Measurements from ENCODE around the gene YPEL4.

YPEL4 gene

DNA sequence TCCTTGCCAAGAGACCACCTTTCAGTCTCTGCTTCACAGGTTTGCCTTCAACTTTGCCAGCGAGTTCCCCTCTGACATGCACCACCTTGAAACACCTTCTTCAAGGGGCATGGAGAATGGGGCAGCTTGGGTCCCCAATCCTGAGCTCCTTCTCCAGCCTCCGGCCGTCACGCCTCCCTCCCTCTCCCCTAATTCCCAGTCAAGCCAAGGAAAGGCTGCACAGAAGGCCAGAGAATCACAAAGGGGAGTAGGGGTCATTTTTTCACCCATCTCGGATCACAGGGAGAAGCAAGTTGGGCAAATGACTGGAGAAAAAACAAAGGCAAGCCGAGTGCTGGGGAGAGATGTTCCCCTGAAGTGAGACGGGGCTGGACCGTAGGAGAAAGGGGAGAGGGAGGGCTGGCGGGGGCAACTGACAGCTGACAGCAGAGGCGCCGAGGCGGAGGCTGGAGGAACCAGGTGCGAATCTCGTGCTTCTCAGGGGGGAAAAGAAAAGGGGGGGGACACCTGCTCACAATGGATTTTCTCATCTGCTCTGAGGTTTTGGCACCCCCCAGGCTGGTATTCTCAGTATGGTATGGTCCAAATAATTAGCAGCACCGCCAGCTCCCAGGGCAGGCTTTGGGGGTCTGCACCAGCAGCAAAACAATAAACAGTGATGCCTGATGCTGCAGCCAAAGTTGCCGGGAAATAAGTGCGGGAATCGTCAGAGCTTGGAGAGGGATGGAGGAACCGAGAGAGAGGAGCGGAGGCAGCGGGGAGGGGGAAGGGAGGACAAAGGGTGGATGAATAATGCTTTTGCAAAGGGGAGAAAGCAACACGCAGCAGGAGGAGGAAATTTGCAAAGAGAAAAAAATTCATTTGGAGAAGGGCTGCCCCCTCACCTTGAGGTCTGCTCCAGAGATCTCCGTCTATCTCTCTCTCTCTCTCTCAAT is 644 bp downstream of the YPEL4 start:
- Histone ChIP-seq H3K4me1 (ENCODE audit: insufficient read depth, low read length) (peaks cover 37% of the 10 kb centered on the region), H3K4me3 (ENCODE audit: low read depth in 1 of 2, low read length in 2 of 2) (peak overlapping the region; percentile 21 to 39), H3K36me3 (ENCODE audit: insufficient read depth, low read length) (no peaks in the 10 kb centered on the region), H3K27ac (ENCODE audit: low read depth, low read length) (no peak overlapping the region), H3K27me3 (ENCODE audit: control insufficient read depth in 1 of 2, insufficient read depth in 2 of 2, low read length in 2 of 2) (peaks cover 49 to 58% of the 10 kb centered on the region in 2 donors), H3K9me3 (ENCODE audit: low read length) (no peaks in the 10 kb centered on the region), H3K9ac (ENCODE audit: low read length) (no peak overlapping the region)

DNA sequence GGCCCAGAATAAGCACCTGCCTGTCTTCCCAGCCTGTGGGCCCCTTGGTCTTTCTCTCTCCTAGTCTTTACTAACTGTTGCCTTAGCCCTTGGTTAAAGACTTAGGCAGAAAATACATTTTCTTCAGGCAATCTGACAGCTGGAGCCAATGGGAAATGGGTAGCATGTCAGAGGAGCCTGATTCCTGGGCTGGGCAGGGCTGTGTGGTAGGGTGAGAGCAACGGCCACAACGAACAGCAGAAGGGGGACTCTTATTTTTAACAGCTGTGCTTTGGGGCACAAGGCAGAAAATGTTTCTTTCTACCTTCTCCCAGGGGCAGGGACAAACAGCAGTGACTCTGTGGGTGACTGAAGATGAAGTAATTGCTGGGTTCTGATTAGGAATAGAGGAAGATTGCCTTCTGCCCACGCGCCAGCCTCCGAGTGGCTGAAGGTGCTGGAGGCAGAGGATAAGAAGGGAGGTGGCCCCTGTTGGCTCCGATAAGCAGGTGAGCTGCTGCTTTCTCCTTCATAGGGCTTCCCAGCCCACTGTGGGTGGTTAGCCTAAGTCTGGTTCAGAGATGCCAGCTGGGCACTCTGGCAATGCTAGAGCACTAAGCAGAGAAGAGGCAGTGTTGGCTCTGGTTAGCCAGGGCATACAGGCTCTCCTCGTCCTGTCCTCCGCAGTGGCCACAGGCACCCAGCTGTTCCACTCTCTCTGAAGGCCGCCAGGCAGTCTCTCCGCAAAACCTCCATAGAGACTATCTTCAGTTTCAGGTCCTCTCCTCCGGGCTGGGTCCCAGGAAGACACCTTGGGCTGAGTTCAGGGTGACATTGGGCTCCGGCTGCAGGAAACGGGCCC is 1.5 kb downstream of the YPEL4 start:
- no peak overlapping the region for H3K27ac ChIP-seq (ENCODE audit: low read depth, low read length)
- no peak overlapping the region for H3K9ac ChIP-seq (ENCODE audit: low read length)
- no peaks in the 10 kb centered on the region for H3K9me3 ChIP-seq (ENCODE audit: low read length)
- H3K27me3 ChIP-seq (ENCODE audit: control insufficient read depth in 1 of 2, insufficient read depth in 2 of 2, low read length in 2 of 2), result peaks cover 49 to 53% of the 10 kb centered on the region in 2 donors
- no peaks in the 10 kb centered on the region for H3K36me3 ChIP-seq (ENCODE audit: insufficient read depth, low read length)
- H3K4me3 ChIP-seq (ENCODE audit: low read depth in 1 of 2, low read length in 2 of 2), result peak overlapping the region in 1 of 2 donors; percentile 39
- peaks cover 37% of the 10 kb centered on the region for H3K4me1 ChIP-seq (ENCODE audit: insufficient read depth, low read length)

DNA sequence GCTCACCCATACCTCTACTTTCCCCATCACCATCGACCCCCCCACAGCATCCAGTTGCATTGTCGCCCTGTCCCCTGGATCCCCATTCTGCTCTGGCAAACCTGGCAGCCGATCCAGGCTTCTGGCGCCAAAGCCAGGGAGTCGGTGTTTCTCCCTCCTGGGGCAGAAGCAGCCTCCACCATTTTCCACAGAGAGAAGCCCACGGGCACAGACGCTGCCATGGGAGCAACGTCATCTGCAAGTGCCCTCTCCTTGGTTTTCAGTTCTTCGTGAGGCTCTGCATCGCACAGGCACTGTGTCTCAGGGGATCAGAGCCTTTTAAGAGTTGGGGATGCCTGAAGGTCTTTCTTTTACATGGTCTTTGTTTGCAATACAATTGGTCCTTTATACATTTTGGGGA is 2.3 kb downstream of the YPEL4 start:
- H3K4me1 ChIP-seq (ENCODE audit: insufficient read depth, low read length), result peaks cover 37% of the 10 kb centered on the region
- H3K4me3 ChIP-seq (ENCODE audit: low read depth in 1 of 2, low read length in 2 of 2), result no peak overlapping the region
- no peaks in the 10 kb centered on the region for H3K9me3 ChIP-seq (ENCODE audit: low read length)
- peaks cover 44 to 50% of the 10 kb centered on the region in 2 donors for H3K27me3 ChIP-seq (ENCODE audit: control insufficient read depth in 1 of 2, insufficient read depth in 2 of 2, low read length in 2 of 2)
- no peak overlapping the region for H3K9ac ChIP-seq (ENCODE audit: low read length)
- H3K36me3 ChIP-seq (ENCODE audit: insufficient read depth, low read length), result no peaks in the 10 kb centered on the region
- no peak overlapping the region for H3K27ac ChIP-seq (ENCODE audit: low read depth, low read length)

DNA sequence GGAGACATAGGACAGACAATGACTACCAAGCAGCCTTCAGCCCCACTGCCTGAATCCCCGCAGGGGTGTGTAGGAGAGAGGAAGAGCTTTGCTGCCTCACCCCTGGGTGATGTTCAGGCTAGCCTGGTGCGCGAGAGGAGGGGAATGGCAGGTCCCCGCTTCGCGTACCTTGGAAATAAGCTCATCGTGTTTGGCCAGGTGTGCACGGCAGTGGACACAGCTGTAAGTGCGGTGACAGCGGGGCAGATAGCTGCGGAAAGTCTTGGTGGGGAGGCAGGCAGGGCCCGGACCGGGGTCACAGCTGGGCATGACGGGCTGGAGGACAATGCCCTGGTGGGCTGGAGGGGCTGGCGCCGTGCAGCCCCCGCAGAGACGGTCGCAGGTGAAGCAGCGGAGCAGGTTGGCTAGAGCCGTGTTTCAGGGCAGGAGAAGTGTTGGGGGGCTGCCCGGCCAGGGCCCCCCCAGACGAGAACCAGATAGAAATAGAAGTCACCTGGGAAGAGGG is 2.9 kb downstream of the YPEL4 start:
- H3K4me1 ChIP-seq (ENCODE audit: insufficient read depth, low read length), result peaks cover 37% of the 10 kb centered on the region
- H3K27ac ChIP-seq (ENCODE audit: low read depth, low read length), result no peak overlapping the region
- no peak overlapping the region for H3K4me3 ChIP-seq (ENCODE audit: low read depth in 1 of 2, low read length in 2 of 2)
- H3K9ac ChIP-seq (ENCODE audit: low read length), result no peak overlapping the region
- no peaks in the 10 kb centered on the region for H3K9me3 ChIP-seq (ENCODE audit: low read length)
- H3K27me3 ChIP-seq (ENCODE audit: control insufficient read depth in 1 of 2, insufficient read depth in 2 of 2, low read length in 2 of 2), result peaks cover 44 to 46% of the 10 kb centered on the region in 2 donors
- no peaks in the 10 kb centered on the region for H3K36me3 ChIP-seq (ENCODE audit: insufficient read depth, low read length)

DNA sequence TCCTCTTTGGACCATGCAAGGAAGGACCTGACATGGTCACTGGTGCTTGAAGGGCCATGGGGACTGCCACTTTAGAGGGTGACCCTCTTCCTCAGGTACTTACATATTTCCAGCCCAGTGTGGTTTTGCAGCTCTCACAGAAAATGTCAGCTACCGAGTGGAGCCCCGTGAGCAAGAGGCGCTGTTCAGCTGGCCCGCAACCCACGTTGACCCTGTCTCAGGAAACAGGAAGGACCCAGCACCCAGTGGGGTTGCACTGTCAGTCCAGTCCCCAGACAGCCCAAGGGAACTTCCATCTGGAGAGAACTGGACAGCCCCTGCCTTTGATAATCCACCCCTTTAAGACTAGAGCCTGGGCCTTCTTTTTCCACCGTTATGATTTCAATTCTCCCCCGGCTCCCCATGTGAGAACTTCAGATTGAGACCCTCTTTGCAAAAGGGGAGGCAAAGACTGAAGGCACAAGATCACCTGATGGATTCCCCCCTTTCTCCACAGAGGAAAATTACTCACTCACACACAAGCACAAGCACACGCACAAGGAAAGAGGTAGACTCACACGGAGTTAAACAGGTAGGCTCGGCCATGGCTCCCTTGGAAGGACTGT is 3.4 kb downstream of the YPEL4 start:
- Histone ChIP-seq H3K9ac (ENCODE audit: low read length) (no peak overlapping the region), H3K36me3 (ENCODE audit: insufficient read depth, low read length) (no peaks in the 10 kb centered on the region), H3K9me3 (ENCODE audit: low read length) (no peaks in the 10 kb centered on the region), H3K27me3 (ENCODE audit: control insufficient read depth in 1 of 2, insufficient read depth in 2 of 2, low read length in 2 of 2) (peaks cover 41 to 44% of the 10 kb centered on the region in 2 donors), H3K4me3 (ENCODE audit: low read depth in 1 of 2, low read length in 2 of 2) (no peak overlapping the region), H3K27ac (ENCODE audit: low read depth, low read length) (no peak overlapping the region), H3K4me1 (ENCODE audit: insufficient read depth, low read length) (peaks cover 41% of the 10 kb centered on the region)

DNA sequence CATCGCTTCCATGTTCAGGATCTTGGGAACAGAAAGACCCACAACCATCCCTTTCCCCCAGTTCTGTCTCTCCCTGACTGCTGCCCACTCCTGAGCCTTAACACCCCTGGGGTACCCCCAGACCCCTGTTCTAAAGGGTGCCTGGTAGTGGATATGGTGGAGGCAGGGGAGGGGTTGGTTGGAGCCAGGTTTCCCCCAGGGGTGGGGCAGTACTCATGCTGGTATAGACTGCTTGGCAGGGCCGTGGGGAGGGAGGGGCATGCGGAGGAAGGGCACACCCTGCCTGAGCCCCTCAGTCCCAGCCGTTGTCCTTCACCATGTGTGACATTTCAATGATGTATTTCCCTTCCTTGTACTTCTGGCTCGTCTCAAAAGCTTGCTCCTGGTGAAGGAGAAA is 4.0 kb downstream of the YPEL4 start:
- Histone ChIP-seq H3K9ac (ENCODE audit: low read length) (no peak overlapping the region), H3K27me3 (ENCODE audit: control insufficient read depth in 1 of 2, insufficient read depth in 2 of 2, low read length in 2 of 2) (peaks cover 41 to 43% of the 10 kb centered on the region in 2 donors), H3K9me3 (ENCODE audit: low read length) (no peaks in the 10 kb centered on the region), H3K4me3 (ENCODE audit: low read depth in 1 of 2, low read length in 2 of 2) (no peak overlapping the region), H3K4me1 (ENCODE audit: insufficient read depth, low read length) (peaks cover 47% of the 10 kb centered on the region), H3K36me3 (ENCODE audit: insufficient read depth, low read length) (no peaks in the 10 kb centered on the region), H3K27ac (ENCODE audit: low read depth, low read length) (no peak overlapping the region)

DNA sequence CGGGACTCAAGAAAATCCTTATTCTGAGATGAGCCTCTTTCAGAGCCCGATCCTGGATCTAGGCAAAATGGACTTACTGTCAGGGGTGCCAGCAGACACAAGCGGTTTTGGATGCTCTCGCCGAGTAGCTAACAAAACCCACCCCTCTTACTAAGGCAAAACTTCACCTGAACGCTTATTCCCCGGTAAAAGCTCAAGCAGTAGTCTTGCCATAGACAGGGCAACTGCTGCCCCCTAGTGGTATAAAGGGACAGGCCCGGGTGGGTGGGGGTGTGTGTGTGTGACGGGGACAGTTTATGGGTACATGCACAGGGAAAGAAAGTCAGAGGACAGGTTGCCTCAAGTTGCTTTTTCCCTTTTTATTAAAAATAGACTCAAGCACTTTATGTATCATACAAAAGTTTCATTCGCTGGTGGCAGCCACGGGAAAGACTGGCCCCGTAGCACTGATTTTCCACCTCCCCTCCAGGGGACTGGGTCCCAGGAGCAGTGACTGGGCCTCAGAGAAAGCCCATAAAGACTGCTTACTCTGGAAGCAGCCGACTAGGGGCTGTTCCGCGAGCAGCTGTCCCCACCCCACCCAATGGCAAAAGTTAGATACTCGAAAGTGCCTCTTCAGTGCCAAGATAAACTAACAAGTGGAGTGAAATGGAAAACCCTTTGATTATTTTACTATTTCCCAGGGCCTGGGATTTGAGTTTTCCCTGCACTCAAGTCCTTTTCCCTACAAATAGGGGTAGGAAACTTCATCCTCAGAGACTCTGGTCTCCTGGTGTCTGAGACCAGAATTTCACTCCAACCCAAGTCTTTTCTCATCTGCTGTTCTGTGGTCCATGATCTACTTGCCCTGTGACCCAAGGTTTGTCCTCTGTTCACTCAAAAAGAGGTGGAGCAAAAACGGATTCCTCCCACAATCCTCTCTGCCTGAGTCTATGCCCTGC is 4.7 kb downstream of the YPEL4 start:
- no peaks in the 10 kb centered on the region for H3K36me3 ChIP-seq (ENCODE audit: insufficient read depth, low read length)
- H3K9me3 ChIP-seq (ENCODE audit: low read length), result no peaks in the 10 kb centered on the region
- peak overlapping the region; percentile 26 for H3K27ac ChIP-seq (ENCODE audit: low read depth, low read length)
- peaks cover 36 to 41% of the 10 kb centered on the region in 2 donors for H3K27me3 ChIP-seq (ENCODE audit: control insufficient read depth in 1 of 2, insufficient read depth in 2 of 2, low read length in 2 of 2)
- peaks cover 51% of the 10 kb centered on the region for H3K4me1 ChIP-seq (ENCODE audit: insufficient read depth, low read length)
- H3K9ac ChIP-seq (ENCODE audit: low read length), result no peak overlapping the region
- no peak overlapping the region for H3K4me3 ChIP-seq (ENCODE audit: low read depth in 1 of 2, low read length in 2 of 2)

- peaks cover 28 to 34% of the 10 kb centered on the region in 2 donors for H3K27me3 ChIP-seq (ENCODE audit: control insufficient read depth in 1 of 2, insufficient read depth in 2 of 2, low read length in 2 of 2)
- no peaks in the 10 kb centered on the region for H3K36me3 ChIP-seq (ENCODE audit: insufficient read depth, low read length)
- H3K4me1 ChIP-seq (ENCODE audit: insufficient read depth, low read length), result peaks cover 61% of the 10 kb centered on the region
- H3K9me3 ChIP-seq (ENCODE audit: low read length), result no peaks in the 10 kb centered on the region
- H3K27ac ChIP-seq (ENCODE audit: low read depth, low read length), result no peak overlapping the region
- H3K9ac ChIP-seq (ENCODE audit: low read length), result no peak overlapping the region
- no peak overlapping the region for H3K4me3 ChIP-seq (ENCODE audit: low read depth in 1 of 2, low read length in 2 of 2)
These were observed 5.9 kb downstream of the YPEL4 start for GRCh38 chr11:57643802-57644201.

GRCh38 chr11:57641011-57641807 is 8.5 kb downstream of the YPEL4 start:
- H3K36me3 ChIP-seq (ENCODE audit: insufficient read depth, low read length), result no peaks in the 10 kb centered on the region
- H3K27me3 ChIP-seq (ENCODE audit: control insufficient read depth in 1 of 2, insufficient read depth in 2 of 2, low read length in 2 of 2), result peaks cover 2 to 8% of the 10 kb centered on the region in 2 donors
- peaks cover 51% of the 10 kb centered on the region for H3K4me1 ChIP-seq (ENCODE audit: insufficient read depth, low read length)
- H3K9ac ChIP-seq (ENCODE audit: low read length), result no peak overlapping the region
- H3K4me3 ChIP-seq (ENCODE audit: low read depth in 1 of 2, low read length in 2 of 2), result no peak overlapping the region
- H3K27ac ChIP-seq (ENCODE audit: low read depth, low read length), result no peak overlapping the region
- H3K9me3 ChIP-seq (ENCODE audit: low read length), result no peaks in the 10 kb centered on the region
